Loucy (cell line): Measurements from ENCODE around the gene PRDM5.

Experiments used
- H2AFZ ChIP-seq: fragments of 200-600 bp; sonication (generic); 2 replicates; pipeline ENCODE4 v1.6.0; 2016; ENCODE audit warnings: antibody characterized with exemption, mild to moderate bottlenecking, low read length, moderate library complexity
- H3F3A ChIP-seq: fragments of 200-600 bp; 2 replicates; pipeline ENCODE4 v1.6.0; 2016; ENCODE audit warnings: antibody characterized with exemption, low read depth, mild to moderate bottlenecking
- H3K27me3 ChIP-seq: fragments of 200-600 bp; sonication (generic); 2 replicates; pipeline ENCODE4 v1.6.1; 2014; ENCODE audit warnings: low read length, mild to moderate bottlenecking; ENCODE audit not compliant: insufficient read depth, poor library complexity, severe bottlenecking
- H3K36me3 ChIP-seq: fragments of 200-600 bp; sonication (generic); 2 replicates; pipeline ENCODE4 v1.6.1; 2016; ENCODE audit warnings: low read length; ENCODE audit not compliant: insufficient read depth
- H3K4me1 ChIP-seq: fragments of 200-600 bp; sonication (generic); 2 replicates; pipeline ENCODE4 v1.5.1; 2014; ENCODE audit warnings: low read length, mild to moderate bottlenecking; ENCODE audit not compliant: insufficient read depth, poor library complexity, severe bottlenecking
- H3K4me2 ChIP-seq: fragments of 200-600 bp; sonication (generic); 2 replicates; pipeline ENCODE4 v1.6.0; 2014; ENCODE audit warnings: antibody characterized with exemption, low read length, low read depth, mild to moderate bottlenecking; ENCODE audit not compliant: poor library complexity, severe bottlenecking
- H3K4me3 ChIP-seq: fragments of 200-600 bp; sonication (generic); 2 replicates; pipeline ENCODE4 v1.5.1; 2014; ENCODE audit warnings: low read length, mild to moderate bottlenecking, mixed read lengths; ENCODE audit not compliant: poor library complexity, severe bottlenecking
- H3K79me2 ChIP-seq: fragments of 200-600 bp; sonication (generic); 2 replicates; pipeline ENCODE4 v1.6.1; 2014; ENCODE audit warnings: low read length; ENCODE audit not compliant: insufficient read depth
- H3K9ac ChIP-seq: fragments of 200-600 bp; sonication (generic); 2 replicates; pipeline ENCODE4 v1.6.0; 2014; ENCODE audit warnings: mild to moderate bottlenecking, low read depth, low read length, moderate library complexity; ENCODE audit not compliant: poor library complexity, severe bottlenecking
- H3K9me2 ChIP-seq: fragments of 200-600 bp; sonication (generic); replicated peaks from 2 replicates; pipeline ENCODE4 v1.6.1; 2016; ENCODE audit warnings: low read depth, low read length, mixed read lengths
- H3K9me3 ChIP-seq: fragments of 200-600 bp; sonication (generic); 2 replicates; pipeline ENCODE4 v1.6.1; 2014; ENCODE audit warnings: mild to moderate bottlenecking, antibody characterized with exemption, low read length, low read depth; ENCODE audit not compliant: insufficient read depth
- H4K20me1 ChIP-seq: fragments of 200-600 bp; sonication (generic); 2 replicates; pipeline ENCODE4 v1.6.0; 2014; ENCODE audit warnings: antibody characterized with exemption, low read length, mild to moderate bottlenecking; ENCODE audit not compliant: insufficient read depth, poor library complexity, severe bottlenecking
- CTCF ChIP-seq: fragments of 200-600 bp; sonication (generic); conservative IDR thresholded peaks from 2 replicates; pipeline ENCODE4 v1.5.1; 2014; ENCODE audit warnings: mild to moderate bottlenecking, antibody characterized with exemption, low read length
- EZH2phosphoT487 ChIP-seq: fragments of 200-600 bp; IDR thresholded peaks from 2 replicates; pipeline ENCODE4 v1.6.1; 2018; ENCODE audit warnings: antibody characterized with exemption, mild to moderate bottlenecking, moderate library complexity, borderline replicate concordance

Gene PRDM5

GRCh38 chr4:120964596-120964995, 42.1 kb upstream of the PRDM5 start:
- Histone ChIP-seq H4K20me1 (no peaks in the 10 kb centered on the region), H3K4me3 (no peak overlapping the region), H3K27me3 (no peaks in the 10 kb centered on the region), H3F3A (no peaks in the 10 kb centered on the region), H2AFZ (no peak overlapping the region), H3K36me3 (no peaks in the 10 kb centered on the region), H3K4me2 (no peak overlapping the region), H3K4me1 (no peaks in the 10 kb centered on the region), H3K9me2 (no peaks in the 10 kb centered on the region), H3K79me2 (no peaks in the 10 kb centered on the region), H3K9ac (no peak overlapping the region), H3K9me3 (no peaks in the 10 kb centered on the region)
- TF ChIP-seq EZH2phosphoT487: no peak
- TF ChIP-seq CTCF: no peak

- Histone ChIP-seq H3F3A (no peaks in the 10 kb centered on the region), H4K20me1 (no peaks in the 10 kb centered on the region), H3K36me3 (no peaks in the 10 kb centered on the region), H3K9me2 (no peaks in the 10 kb centered on the region), H3K9ac (no peak overlapping the region), H3K9me3 (no peaks in the 10 kb centered on the region), H2AFZ (no peak overlapping the region), H3K4me3 (no peak overlapping the region), H3K4me2 (no peak overlapping the region), H3K4me1 (no peaks in the 10 kb centered on the region), H3K79me2 (no peaks in the 10 kb centered on the region), H3K27me3 (no peaks in the 10 kb centered on the region)
- TF ChIP-seq CTCF (no peak), EZH2phosphoT487 (no peak)
Measured at GRCh38 chr4:120963449-120963848, 40.9 kb upstream of the PRDM5 start.

GRCh38 chr4:120960656-120961267, 38.2 kb upstream of the PRDM5 start:
- H3K36me3 ChIP-seq: no peaks in the 10 kb centered on the region

More at GRCh38 chr4:120960656-120961267, 38.2 kb upstream of the PRDM5 start:
- H3K79me2 ChIP-seq: no peaks in the 10 kb centered on the region
- H3K4me2 ChIP-seq: no peak overlapping the region
- H2AFZ ChIP-seq: no peak overlapping the region
- no peak overlapping the region for H3K9ac ChIP-seq
- no peaks in the 10 kb centered on the region for H3K9me3 ChIP-seq
- H4K20me1 ChIP-seq: no peaks in the 10 kb centered on the region
- no peaks in the 10 kb centered on the region for H3K9me2 ChIP-seq
- TF ChIP-seq CTCF (no peak), EZH2phosphoT487 (no peak)
- H3K4me3 ChIP-seq: no peak overlapping the region
- H3K4me1 ChIP-seq: no peaks in the 10 kb centered on the region
- no peaks in the 10 kb centered on the region for H3F3A ChIP-seq
- H3K27me3 ChIP-seq: no peaks in the 10 kb centered on the region
